Choroid plexus epithelial cell (primary cell): ENCODE data around the gene AIMP2.

Experiments
- DNase-seq: peaks from one replicate; pipeline ENCODE4 v3.0.0-alpha.2; 2010; ENCODE audit warnings: low read depth
- H3K4me3 ChIP-seq: 2 replicates; pipeline ENCODE4 v1.5.1; 2011; ENCODE audit warnings: low read depth, mild to moderate bottlenecking, control low read depth, low read length, moderate library complexity
- TF ChIP-seq, protein P1 (sequence below): conservative IDR thresholded peaks from 2 replicates; pipeline ENCODE4 v1.5.1; 2011; ENCODE audit warnings: low read depth, mild to moderate bottlenecking, control low read depth, inconsistent platforms, low read length, moderate library complexity

AIMP2 gene

DNA sequence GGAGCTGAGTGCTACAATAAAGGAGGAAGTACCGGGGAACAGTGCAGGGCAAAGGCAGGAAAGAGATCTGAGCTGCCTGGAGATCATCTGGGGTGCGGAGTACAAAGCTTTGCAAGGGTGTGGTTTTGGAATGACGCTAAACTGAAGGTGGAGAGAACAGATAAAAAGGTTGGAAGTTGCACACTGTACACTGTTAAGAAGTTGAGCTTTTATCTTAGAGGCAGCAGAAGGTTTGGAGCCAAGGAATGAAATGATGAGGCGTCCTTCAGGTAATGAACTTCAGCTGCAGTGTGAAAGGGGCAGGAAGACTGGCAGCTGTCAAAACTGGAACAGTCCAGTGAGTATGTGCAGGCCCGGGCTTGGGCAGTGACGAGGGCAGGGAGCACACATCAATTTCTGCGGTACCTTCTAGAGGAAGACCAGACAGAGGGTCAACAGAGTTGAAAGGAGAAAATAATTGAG lies 14.9 kb downstream of the AIMP2 start:
- H3K4me3 ChIP-seq: no peak overlapping the region
- DNase-seq: no peak
- TF ChIP-seq, protein P1, sequence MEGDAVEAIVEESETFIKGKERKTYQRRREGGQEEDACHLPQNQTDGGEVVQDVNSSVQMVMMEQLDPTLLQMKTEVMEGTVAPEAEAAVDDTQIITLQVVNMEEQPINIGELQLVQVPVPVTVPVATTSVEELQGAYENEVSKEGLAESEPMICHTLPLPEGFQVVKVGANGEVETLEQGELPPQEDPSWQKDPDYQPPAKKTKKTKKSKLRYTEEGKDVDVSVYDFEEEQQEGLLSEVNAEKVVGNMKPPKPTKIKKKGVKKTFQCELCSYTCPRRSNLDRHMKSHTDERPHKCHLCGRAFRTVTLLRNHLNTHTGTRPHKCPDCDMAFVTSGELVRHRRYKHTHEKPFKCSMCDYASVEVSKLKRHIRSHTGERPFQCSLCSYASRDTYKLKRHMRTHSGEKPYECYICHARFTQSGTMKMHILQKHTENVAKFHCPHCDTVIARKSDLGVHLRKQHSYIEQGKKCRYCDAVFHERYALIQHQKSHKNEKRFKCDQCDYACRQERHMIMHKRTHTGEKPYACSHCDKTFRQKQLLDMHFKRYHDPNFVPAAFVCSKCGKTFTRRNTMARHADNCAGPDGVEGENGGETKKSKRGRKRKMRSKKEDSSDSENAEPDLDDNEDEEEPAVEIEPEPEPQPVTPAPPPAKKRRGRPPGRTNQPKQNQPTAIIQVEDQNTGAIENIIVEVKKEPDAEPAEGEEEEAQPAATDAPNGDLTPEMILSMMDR: no peak

DNA sequence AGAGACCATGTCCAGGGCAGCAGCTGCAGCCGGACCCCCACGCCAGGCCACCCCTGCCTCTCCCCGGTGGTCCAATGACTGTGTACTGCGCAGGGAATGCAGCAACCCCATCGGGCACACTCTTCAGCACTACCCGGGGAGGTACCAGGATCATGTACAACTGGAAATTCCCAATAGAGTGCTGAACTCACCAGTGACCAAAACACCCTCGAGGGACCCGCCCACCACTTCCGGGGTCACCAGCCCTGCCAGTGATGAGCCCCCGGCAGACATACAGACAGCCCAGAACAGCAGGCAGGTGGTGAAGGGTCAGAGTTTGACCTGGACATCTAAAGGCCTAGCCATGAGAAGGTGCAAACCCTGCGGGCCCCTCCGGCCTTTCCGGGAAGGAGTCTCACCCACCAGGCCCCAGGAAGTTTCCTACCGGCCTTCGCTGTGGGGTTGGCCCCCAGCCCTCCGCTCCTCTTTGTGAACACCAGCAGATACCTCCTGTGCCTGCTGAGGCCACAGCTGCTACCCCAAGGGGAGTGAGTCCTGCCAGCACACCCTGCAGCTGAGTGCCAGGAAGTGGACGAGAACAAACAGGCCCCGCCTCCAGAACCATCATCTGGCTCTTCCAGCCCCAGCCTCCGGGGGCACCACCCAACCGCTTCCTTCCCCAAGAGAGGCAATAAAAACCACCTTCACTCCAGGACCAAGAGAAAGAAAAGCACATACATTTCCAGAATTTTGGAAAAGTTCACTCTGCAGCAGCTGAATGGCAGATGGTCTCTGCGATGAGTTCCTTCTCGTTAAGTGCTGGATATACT lies 17.1 kb downstream of the AIMP2 start:
- DNase-seq: peak; percentile 65
- no peak overlapping the region for H3K4me3 ChIP-seq
- TF ChIP-seq, protein P1: peak; percentile 63

DNA sequence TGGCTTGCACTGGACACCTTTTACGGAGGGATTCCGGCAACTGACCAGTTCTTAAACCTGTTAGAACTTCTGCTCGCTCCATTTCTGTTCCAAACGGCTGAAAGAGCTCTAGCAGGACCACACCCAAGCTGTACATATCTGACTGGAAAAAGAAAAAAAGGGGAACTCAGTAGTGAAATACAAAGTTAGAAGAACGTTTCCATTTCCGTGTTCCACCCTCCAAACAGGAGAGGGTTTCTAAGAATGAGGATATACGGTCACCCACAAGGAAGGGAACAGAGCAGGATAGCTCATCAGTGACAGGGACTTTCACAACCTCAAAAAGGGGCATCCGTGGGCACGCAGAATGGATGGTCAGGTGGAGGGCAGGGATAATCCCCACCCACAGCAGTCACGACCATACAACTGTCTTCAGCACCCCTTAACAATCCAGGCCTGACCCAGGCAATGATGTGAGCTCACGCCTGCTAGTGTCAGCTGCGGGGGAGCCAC lies 17.8 kb downstream of the AIMP2 start:
- DNase-seq: no peak
- TF ChIP-seq, protein P1: no peak
- H3K4me3 ChIP-seq: no peak overlapping the region

DNA sequence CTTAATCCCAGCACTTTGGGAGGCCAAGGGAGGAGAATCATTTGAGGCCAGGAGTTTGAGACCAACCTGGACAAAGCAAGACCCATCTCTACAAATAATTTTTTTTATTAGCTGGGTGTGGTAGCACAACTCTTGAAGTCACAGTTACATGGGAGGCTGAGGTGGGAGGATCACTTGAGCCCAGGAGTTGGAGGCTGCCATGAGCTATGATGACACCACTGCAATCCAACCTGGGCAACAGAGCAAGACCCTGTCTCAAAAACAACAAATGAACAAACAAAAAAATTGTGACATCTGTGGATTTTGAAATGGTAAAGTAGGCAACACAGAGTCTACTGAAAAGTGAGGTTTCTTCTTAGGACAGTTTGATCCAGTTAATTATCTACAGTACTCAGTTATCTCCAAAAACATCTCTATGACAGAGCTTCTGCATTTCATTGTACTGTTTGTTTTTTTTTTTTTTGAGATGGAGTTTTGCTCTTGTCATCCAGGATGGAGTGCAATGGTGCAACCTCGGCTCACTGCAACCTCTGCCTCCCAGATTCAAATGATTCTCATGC lies 18.8 kb downstream of the AIMP2 start:
- TF ChIP-seq, protein P1: no peak

DNA sequence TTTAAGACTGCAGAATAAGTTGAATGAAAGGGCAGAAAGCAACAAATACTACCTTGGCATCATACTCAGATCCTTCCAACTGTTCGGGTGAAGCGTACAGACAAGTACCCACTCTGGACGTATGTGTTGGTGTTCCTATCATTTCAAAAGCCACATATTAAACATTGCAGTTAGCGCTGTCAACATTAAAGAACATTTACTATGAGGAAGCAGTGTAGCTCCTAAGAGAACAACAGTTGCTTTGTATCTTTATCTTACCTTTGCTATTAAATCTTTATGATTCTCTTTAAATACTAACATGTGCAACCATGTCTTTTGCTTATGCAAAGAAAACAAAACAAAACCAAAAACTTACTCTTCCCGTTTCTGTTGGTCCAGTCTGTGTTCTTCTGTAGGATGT lies 19.5 kb downstream of the AIMP2 start:
- TF ChIP-seq, protein P1: no peak
- no peak overlapping the region for H3K4me3 ChIP-seq
- no peak for DNase-seq

More for the DNA sequence above, 18.8 kb downstream of the AIMP2 start:
- H3K4me3 ChIP-seq: no peak overlapping the region
- DNase-seq: no peak

DNA sequence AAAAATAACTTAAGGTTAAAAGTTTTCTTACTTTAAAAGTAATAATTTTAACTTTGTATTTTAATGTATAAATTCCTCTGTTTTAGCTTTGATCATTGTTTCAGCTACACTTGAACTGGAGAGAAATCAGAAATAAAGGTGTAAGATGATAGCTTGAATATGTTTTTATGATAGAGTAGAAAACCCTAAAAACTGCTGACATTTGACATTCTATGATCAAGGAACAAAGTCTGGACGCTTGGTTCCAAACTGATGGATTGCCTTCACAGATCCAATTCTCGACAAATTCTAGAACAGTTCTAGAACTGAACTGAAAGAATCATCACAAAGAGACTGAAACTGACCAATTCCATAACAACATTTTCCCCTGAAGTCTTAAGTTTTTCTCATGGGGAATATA lies 21.9 kb downstream of the AIMP2 start, which contains the start of gene ANKRD61:
Gene ANKRD61 (plus strand): TSS at position 389 of the 400 bp plus-strand sequence. CDS start 0 bp downstream, at position 389.
- no peak within 1 kb of the TSS for H3K4me3 ChIP-seq
- TF ChIP-seq, protein P1: no peak
- DNase-seq: no peak
